ENCODE results near the gene ACTR3. TPM values are rescaled to one million over a fixed set of nuclear protein-coding genes. Genes with fewer than 3 reads are reported as not detected.

Gene ACTR3
- total RNA-seq, 5 donors from 2014 or later (not counting 1 experiment from before 2014, with no cell fraction given) = 228 to 277 (median 255) TPM

DNA sequence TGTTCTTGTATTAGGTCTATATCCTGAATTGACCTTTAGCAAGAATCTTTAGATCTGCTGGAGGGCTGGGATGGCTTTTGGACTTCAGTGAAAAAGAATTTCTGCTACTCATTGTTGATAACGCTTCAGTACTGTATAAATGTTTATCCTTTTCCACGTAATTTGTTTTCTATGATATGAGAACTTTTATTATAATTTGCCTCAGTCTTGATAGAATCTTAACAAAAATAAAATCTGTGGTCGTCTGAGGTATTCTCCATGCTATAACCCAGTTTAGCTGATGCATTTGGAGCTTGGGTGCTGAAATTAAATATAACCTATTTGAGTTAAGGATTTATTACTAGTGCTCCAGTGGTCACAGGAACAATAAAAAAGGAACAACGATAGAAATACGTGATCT lies 71.1 kb downstream of the ACTR3 start:
- peaks cover 0 to 30% of the 10 kb centered on the region in 2 donors for H3K36me3 ChIP-seq (ENCODE audit: control insufficient read depth in 2 of 2, extremely low read depth in 1 of 2, insufficient read depth in 1 of 2, low read length in 1 of 2)
- ATAC-seq (replicated peaks in 1 of 4) = no peak
- WGBS (ENCODE audit: insufficient coverage) = 94% methylated on average over 2 of the region's 5 CpGs
- POLR2A ChIA-PET = no interaction called here
- H3K27ac Mint-ChIP-seq = no peak overlapping the region
- H3K4me3 ChIP-seq (ENCODE audit: control insufficient read depth in 1 of 2, extremely low read depth in 1 of 2, low read length in 1 of 2) = no peak overlapping the region
- H3K4me1 Mint-ChIP-seq = peaks cover 0 to 3% (median under 1%) of the 10 kb centered on the region in 3 donors
- no peaks in the 10 kb centered on the region for H3K9me3 ChIP-seq
- H3K36me3 Mint-ChIP-seq = peaks cover 31% of the 10 kb centered on the region
- no peaks in the 10 kb centered on the region for H3K9me3 Mint-ChIP-seq
- H3K27me3 Mint-ChIP-seq = no peaks in the 10 kb centered on the region
- no peak overlapping the region for H3K27ac ChIP-seq (ENCODE audit: low read length)
- CTCF ChIA-PET = interaction anchor here in 1 of 2 donors (1.1 kb wide), 1 partner anchor 9 kb away, joined by 4 read pairs; no protein-coding TSS in a partner anchor
- no peak for DNase-seq
- H3K4me3 Mint-ChIP-seq = no peak overlapping the region
- no peaks in the 10 kb centered on the region for H3K4me1 ChIP-seq (ENCODE audit: control insufficient read depth in 1 of 2, extremely low read depth in 1 of 2, insufficient read depth in 2 of 2, low read length in 2 of 2)
- no peaks in the 10 kb centered on the region for H3K27me3 ChIP-seq (replicated peaks in 1 of 2; ENCODE audit: control insufficient read depth in 2 of 2, extremely low read depth in 1 of 2, insufficient read depth in 2 of 2, low read length in 1 of 2)

DNA sequence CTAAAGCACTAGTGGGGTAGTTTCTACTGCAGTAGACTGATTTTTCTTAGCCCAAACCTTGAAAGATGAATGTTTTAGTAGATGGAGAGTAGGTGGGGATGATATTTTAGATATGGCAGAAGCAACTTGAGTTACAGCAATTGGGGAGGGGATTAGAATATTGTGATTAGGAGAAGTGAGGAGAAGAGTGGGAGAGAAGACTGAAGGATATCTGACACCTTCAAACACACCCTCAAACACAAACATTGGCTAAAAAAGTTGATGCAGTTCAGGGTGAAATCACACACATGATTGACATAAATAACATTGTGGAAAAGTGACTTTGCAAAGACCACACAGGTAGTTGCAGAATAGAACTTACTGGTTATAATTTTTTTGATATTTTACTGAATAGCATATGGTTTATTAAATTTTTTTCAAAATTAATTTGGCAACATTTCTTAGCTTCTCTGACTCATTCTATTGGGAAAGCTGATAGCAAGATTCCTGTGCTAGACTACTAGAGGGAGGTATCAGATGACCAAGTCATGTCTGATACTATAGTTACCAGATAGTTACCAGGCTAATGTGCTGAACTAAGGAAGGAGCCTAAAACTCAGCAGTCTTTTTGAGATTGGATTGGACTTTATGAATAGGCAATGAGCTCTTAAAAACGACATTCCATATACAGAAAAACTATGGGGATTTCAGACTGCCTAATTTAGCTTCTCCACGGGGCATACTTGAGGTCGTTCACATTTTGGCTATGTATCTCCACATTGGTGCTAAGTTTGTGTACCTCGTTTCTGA lies 73.0 kb downstream of the ACTR3 start:
- no peaks in the 10 kb centered on the region for H3K9me3 ChIP-seq
- no peak overlapping the region for H3K4me3 ChIP-seq (ENCODE audit: control insufficient read depth in 1 of 2, extremely low read depth in 1 of 2, low read length in 1 of 2)
- H3K36me3 Mint-ChIP-seq = peaks cover 22% of the 10 kb centered on the region
- CTCF ChIA-PET = no interaction called here
- H3K36me3 ChIP-seq (ENCODE audit: control insufficient read depth in 2 of 2, extremely low read depth in 1 of 2, insufficient read depth in 1 of 2, low read length in 1 of 2) = peaks cover 0 to 16% of the 10 kb centered on the region in 2 donors
- no peak for DNase-seq
- peaks cover 3 to 7% (median 5%) of the 10 kb centered on the region in 3 donors for H3K4me1 Mint-ChIP-seq
- no peak overlapping the region for H3K4me3 Mint-ChIP-seq
- POLR2A ChIA-PET = no interaction called here
- no peaks in the 10 kb centered on the region for H3K9me3 Mint-ChIP-seq
- H3K27me3 ChIP-seq (replicated peaks in 1 of 2; ENCODE audit: control insufficient read depth in 2 of 2, extremely low read depth in 1 of 2, insufficient read depth in 2 of 2, low read length in 1 of 2) = no peaks in the 10 kb centered on the region
- no peak for ATAC-seq (replicated peaks in 1 of 4)
- H3K4me1 ChIP-seq (ENCODE audit: control insufficient read depth in 1 of 2, extremely low read depth in 1 of 2, insufficient read depth in 2 of 2, low read length in 2 of 2) = no peaks in the 10 kb centered on the region
- H3K27ac ChIP-seq (ENCODE audit: low read length) = no peak overlapping the region
- 93% methylated on average over 2 of the region's 4 CpGs for WGBS (ENCODE audit: insufficient coverage)
- peak overlapping the region; percentile 4 to 23 for H3K27ac Mint-ChIP-seq
- H3K27me3 Mint-ChIP-seq = no peaks in the 10 kb centered on the region

DNA sequence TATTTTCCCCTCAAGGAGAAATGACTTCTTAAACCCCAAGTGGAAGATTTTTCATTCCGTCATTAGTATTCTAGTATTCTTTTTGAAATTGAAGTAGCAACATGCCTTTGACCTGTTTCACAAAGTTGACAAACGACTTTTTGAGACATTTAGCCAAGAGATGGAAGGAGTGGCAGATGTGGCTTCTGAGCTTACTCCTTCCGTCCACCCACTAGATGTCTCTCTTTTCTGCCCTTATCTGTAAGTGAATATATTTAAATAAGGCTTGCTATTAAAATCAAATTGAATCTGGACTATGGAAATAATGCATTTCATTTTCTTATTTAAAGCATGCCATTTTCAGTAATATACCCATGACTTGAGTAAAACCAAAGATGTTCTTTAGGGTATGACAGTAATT lies 74.1 kb downstream of the ACTR3 start:
- DNase-seq (no peak), ATAC-seq (replicated peaks in 1 of 4) (no peak)
- no peaks in the 10 kb centered on the region for H3K27me3 Mint-ChIP-seq
- H3K27ac Mint-ChIP-seq = peak overlapping the region in 1 of 2 donors; percentile 13
- Histone ChIP-seq H3K4me3 (ENCODE audit: control insufficient read depth in 1 of 2, extremely low read depth in 1 of 2, low read length in 1 of 2) (no peak overlapping the region), H3K4me1 (ENCODE audit: control insufficient read depth in 1 of 2, extremely low read depth in 1 of 2, insufficient read depth in 2 of 2, low read length in 2 of 2) (no peaks in the 10 kb centered on the region), H3K36me3 (ENCODE audit: control insufficient read depth in 2 of 2, extremely low read depth in 1 of 2, insufficient read depth in 1 of 2, low read length in 1 of 2) (peaks cover 0 to 14% of the 10 kb centered on the region in 2 donors), H3K27ac (ENCODE audit: low read length) (no peak overlapping the region), H3K27me3 (replicated peaks in 1 of 2; ENCODE audit: control insufficient read depth in 2 of 2, extremely low read depth in 1 of 2, insufficient read depth in 2 of 2, low read length in 1 of 2) (no peaks in the 10 kb centered on the region), H3K9me3 (no peaks in the 10 kb centered on the region)
- H3K9me3 Mint-ChIP-seq = no peaks in the 10 kb centered on the region
- no peak overlapping the region for H3K4me3 Mint-ChIP-seq
- WGBS (ENCODE audit: insufficient coverage) = 80% methylated on average over 1 of the region's 3 CpGs
- ChIA-PET CTCF (no interaction called here), POLR2A (no interaction called here)
- H3K4me1 Mint-ChIP-seq = peaks cover 6 to 7% (median 6%) of the 10 kb centered on the region in 3 donors
- H3K36me3 Mint-ChIP-seq = peaks cover 19% of the 10 kb centered on the region

DNA sequence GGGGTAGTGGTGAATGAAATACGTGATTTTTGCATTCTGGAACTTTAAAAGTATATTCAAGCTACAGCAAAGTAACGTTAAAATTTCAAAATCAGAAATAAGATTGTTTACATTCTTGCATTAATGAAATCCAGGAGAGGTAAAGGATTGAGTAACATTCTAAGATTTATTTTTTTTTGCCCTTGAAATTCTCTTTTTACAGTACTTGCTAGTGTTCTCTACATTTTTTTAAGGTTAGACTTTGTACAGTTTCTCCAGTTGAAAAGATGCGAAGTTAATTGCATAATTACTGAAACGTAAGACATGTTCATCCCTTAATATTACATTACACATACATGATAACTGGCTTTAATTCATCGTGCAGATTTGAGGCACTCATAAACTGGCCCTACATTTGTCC lies 74.5 kb downstream of the ACTR3 start:
- Histone ChIP-seq H3K9me3 (no peaks in the 10 kb centered on the region), H3K4me1 (ENCODE audit: control insufficient read depth in 1 of 2, extremely low read depth in 1 of 2, insufficient read depth in 2 of 2, low read length in 2 of 2) (no peaks in the 10 kb centered on the region), H3K4me3 (ENCODE audit: control insufficient read depth in 1 of 2, extremely low read depth in 1 of 2, low read length in 1 of 2) (no peak overlapping the region), H3K27ac (ENCODE audit: low read length) (no peak overlapping the region), H3K27me3 (replicated peaks in 1 of 2; ENCODE audit: control insufficient read depth in 2 of 2, extremely low read depth in 1 of 2, insufficient read depth in 2 of 2, low read length in 1 of 2) (no peaks in the 10 kb centered on the region), H3K36me3 (ENCODE audit: control insufficient read depth in 2 of 2, extremely low read depth in 1 of 2, insufficient read depth in 1 of 2, low read length in 1 of 2) (peaks cover 0 to 10% of the 10 kb centered on the region in 2 donors)
- 100% methylated on average over 3 of the region's 5 CpGs for WGBS (ENCODE audit: insufficient coverage)
- Mint-ChIP-seq H3K36me3 (peaks cover 15% of the 10 kb centered on the region), H3K27ac (peak overlapping the region in 1 of 2 donors; percentile 13), H3K27me3 (no peaks in the 10 kb centered on the region), H3K4me1 (peaks cover 6 to 7% (median 6%) of the 10 kb centered on the region in 3 donors), H3K4me3 (no peak overlapping the region), H3K9me3 (no peaks in the 10 kb centered on the region)
- CTCF ChIA-PET = no interaction called here
- no peak for DNase-seq
- no peak for ATAC-seq (replicated peaks in 1 of 4)
- POLR2A ChIA-PET = no interaction called here

DNA sequence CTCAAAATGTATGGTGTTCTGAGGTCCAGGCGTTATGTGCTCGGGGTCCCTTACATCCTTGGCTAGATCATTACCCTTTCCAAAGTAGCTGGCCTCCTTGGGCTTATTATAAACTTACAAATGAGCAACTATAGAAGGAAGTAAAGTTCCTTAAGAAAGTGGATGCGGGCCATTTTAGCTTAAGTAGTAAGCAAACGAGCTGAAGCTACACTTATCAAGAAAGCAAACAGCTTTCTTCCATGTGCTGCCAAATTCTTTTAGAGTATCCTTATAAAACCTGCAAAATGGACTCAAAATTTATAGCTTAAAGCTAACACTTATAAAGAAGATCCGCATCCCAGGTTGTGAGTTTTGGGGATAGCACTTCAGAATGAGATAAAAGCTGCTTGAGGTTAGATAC lies 75.3 kb downstream of the ACTR3 start:
- no CpG with 5 or more reads among the region's 5 CpGs for WGBS (ENCODE audit: insufficient coverage)
- no peaks in the 10 kb centered on the region for H3K27me3 Mint-ChIP-seq
- Histone ChIP-seq H3K4me3 (ENCODE audit: control insufficient read depth in 1 of 2, extremely low read depth in 1 of 2, low read length in 1 of 2) (no peak overlapping the region), H3K9me3 (no peaks in the 10 kb centered on the region), H3K4me1 (ENCODE audit: control insufficient read depth in 1 of 2, extremely low read depth in 1 of 2, insufficient read depth in 2 of 2, low read length in 2 of 2) (no peaks in the 10 kb centered on the region), H3K36me3 (ENCODE audit: control insufficient read depth in 2 of 2, extremely low read depth in 1 of 2, insufficient read depth in 1 of 2, low read length in 1 of 2) (peaks cover 0 to 5% of the 10 kb centered on the region in 2 donors), H3K27me3 (replicated peaks in 1 of 2; ENCODE audit: control insufficient read depth in 2 of 2, extremely low read depth in 1 of 2, insufficient read depth in 2 of 2, low read length in 1 of 2) (no peaks in the 10 kb centered on the region), H3K27ac (ENCODE audit: low read length) (no peak overlapping the region)
- peaks cover 6 to 7% (median 6%) of the 10 kb centered on the region in 3 donors for H3K4me1 Mint-ChIP-seq
- no peak overlapping the region for H3K27ac Mint-ChIP-seq
- CTCF ChIA-PET = interaction anchor here in 1 of 2 donors (1.0 kb wide), 1 partner anchor 19 kb away, joined by 3 read pairs; no protein-coding TSS in a partner anchor
- DNase-seq (no peak), ATAC-seq (replicated peaks in 1 of 4) (no peak)
- H3K4me3 Mint-ChIP-seq = no peak overlapping the region
- peaks cover 9% of the 10 kb centered on the region for H3K36me3 Mint-ChIP-seq
- POLR2A ChIA-PET = no interaction called here
- H3K9me3 Mint-ChIP-seq = no peaks in the 10 kb centered on the region

DNA sequence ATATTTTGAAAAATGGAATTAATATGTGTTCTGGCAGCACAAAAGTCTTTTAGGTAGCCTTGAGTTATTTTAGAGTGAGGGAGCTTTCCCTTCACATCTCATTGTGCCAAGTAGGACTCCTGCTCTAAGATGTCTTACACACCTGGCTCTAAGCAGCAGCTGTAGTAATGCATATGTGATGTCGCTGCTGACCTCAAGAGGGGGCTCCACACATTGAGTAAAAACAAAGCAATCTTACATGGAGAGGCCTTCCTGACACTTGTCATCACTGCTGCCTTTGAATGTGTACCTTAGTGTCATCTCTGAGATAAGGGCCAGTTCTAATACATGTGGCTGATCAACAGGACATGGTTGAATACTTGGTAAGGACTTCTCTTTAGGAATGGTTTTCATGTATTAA lies 75.8 kb downstream of the ACTR3 start:
- ChIA-PET CTCF (interaction anchor here (0.8 to 1.1 kb wide), 4 partner anchors 8 to 112 kb away, joined by 3 to 4 read pairs (median 4); no protein-coding TSS in a partner anchor), POLR2A (no interaction called here)
- Mint-ChIP-seq H3K27ac (peak overlapping the region; percentile 20 to 24), H3K27me3 (no peaks in the 10 kb centered on the region), H3K4me1 (peaks cover 6 to 9% (median 9%) of the 10 kb centered on the region in 3 donors), H3K36me3 (peaks cover 10% of the 10 kb centered on the region), H3K4me3 (no peak overlapping the region), H3K9me3 (no peaks in the 10 kb centered on the region)
- peak; percentile 73 to 83 (median 76) for ATAC-seq (replicated peaks in 1 of 4)
- no peak overlapping the region for H3K4me3 ChIP-seq (ENCODE audit: control insufficient read depth in 1 of 2, extremely low read depth in 1 of 2, low read length in 1 of 2)
- no peaks in the 10 kb centered on the region for H3K9me3 ChIP-seq
- no peaks in the 10 kb centered on the region for H3K27me3 ChIP-seq (replicated peaks in 1 of 2; ENCODE audit: control insufficient read depth in 2 of 2, extremely low read depth in 1 of 2, insufficient read depth in 2 of 2, low read length in 1 of 2)
- peak in 22 of 35 experiments; percentile 4 to 60 (median 16) for DNase-seq
- 43% methylated on average over 1 of the region's 1 CpG for WGBS (ENCODE audit: insufficient coverage)
- peaks cover 0 to 2% of the 10 kb centered on the region in 2 donors for H3K36me3 ChIP-seq (ENCODE audit: control insufficient read depth in 2 of 2, extremely low read depth in 1 of 2, insufficient read depth in 1 of 2, low read length in 1 of 2)
- H3K27ac ChIP-seq (ENCODE audit: low read length) = no peak overlapping the region
- no peaks in the 10 kb centered on the region for H3K4me1 ChIP-seq (ENCODE audit: control insufficient read depth in 1 of 2, extremely low read depth in 1 of 2, insufficient read depth in 2 of 2, low read length in 2 of 2)
